ENCODE results near the gene SIAH3.

The SIAH3 gene

DNA sequence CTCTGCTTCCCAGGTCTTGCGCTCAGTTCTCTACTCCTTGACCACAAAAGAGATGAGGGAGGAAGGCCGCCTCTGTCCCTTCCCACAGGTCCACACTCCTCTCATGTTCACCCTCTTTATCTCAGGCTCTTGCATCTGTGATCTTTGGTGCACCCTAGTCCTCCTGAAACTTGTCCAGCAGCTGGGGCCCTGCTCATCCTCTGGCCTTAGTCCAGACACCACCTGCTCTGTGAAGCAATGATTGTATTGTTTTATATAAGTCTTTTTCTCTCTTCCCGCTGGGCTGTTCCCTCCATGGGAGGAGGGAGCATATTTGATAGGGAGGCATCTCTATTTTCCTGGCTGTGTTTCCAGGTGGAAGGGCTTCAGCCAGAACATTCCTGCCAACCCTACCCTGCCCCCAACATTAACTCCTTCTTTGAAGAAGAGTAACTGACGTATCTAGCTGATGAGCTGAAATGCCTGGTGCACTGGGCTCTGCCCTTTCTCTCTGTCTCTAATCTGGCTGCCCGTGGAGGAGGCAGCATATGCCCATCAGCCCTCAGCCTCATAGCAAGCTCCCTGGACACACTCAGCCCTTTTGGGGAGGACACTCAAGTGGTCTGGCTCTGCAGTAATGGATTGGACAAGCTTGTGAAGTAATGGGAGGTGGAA lies 38.2 kb upstream of the SIAH3 start:
- DNase-seq (ENCODE audit: low read depth), result no peak
- H3K4me3 ChIP-seq (replicated peaks; ENCODE audit: low read depth, low read length), result no peak overlapping the region
- no peak for TF ChIP-seq CTCF (IDR thresholded peaks at IDR 0.05; ENCODE audit: low read length, missing control alignments)

DNA sequence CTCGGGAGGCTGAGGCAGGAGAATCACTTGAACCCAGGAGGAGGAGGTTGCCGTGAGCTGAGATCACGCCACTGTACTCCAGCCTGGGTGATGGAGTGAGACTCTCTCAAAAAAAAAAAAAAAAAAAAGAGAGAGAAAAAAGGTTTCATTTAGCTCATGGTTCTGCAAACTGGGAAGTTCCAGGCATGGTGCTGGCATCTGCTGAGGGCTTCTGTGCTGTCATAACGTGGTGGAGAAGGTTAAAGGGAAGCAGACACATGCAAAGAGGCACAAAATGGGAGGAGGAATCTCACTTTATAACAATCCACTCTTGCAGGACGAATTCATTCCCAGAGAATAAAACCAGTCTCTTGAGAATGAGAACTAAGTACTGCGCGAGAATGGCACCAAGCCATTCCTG lies 34.9 kb upstream of the SIAH3 start:
- no peak for DNase-seq (ENCODE audit: low read depth)
- no peak for TF ChIP-seq CTCF (IDR thresholded peaks at IDR 0.05; ENCODE audit: low read length, missing control alignments)
- no peak overlapping the region for H3K4me3 ChIP-seq (replicated peaks; ENCODE audit: low read depth, low read length)

DNA sequence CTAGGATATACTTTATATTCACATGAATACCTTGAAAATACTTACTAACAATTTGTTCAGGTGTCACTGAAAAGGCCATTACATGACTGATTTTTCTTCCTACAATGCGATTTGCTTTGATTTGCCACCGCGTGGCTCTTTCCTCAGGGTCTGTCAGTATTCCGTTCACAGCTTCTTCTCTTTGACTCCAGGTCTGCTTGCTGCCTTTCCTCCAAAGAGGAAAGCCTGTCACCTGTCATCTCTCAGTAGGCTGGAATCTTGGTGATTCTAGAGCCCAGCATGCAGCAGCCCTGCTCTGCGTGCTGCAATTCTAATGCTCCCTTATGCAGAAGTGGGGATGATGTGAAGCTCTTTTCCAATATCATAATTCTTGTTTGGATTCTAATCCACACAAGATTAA lies 33.6 kb upstream of the SIAH3 start:
- no peak overlapping the region for H3K4me3 ChIP-seq (replicated peaks; ENCODE audit: low read depth, low read length)
- no peak for DNase-seq (ENCODE audit: low read depth)
- no peak for TF ChIP-seq CTCF (IDR thresholded peaks at IDR 0.05; ENCODE audit: low read length, missing control alignments)

DNA sequence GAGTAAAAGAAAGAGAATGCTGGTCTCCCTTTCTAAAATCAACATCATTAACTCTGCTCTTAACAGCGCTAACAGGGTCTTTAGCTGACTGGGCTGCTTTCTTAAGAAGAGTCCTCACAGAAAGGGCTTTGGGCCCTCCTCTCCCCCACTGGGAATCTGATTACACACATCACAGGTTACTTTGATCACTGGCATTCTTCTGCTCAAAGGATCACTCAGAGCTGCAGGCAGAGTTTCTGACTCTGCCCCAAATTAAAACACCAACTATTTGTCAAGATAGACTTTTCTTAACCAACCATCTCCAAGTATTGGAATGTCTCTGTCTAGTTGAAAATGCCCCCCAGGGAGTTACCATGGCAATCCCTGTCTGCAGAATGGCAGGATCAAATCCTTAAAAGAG lies 31.1 kb upstream of the SIAH3 start:
- DNase-seq (ENCODE audit: low read depth), result no peak
- H3K4me3 ChIP-seq (replicated peaks; ENCODE audit: low read depth, low read length), result no peak overlapping the region
- TF ChIP-seq CTCF (IDR thresholded peaks at IDR 0.05; ENCODE audit: low read length, missing control alignments), result no peak

DNA sequence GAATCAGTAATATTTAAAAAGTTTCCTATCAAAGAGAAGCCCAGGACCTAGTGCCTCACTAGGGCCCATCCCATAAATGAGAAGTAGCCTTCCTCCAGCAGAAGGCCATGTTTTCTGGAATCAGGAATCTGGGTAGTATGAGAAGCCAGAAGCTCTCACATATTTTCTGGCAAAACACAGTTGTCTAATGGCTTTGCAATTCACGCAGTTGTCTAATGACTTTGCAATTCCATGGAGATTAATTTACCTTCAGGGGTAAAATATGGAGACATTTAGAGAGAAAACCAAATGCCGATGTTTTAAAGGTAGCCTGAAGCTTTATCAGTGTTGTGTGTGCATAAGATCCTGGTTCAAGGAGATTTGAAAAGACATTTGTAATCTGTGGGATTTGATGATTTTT lies 29.8 kb upstream of the SIAH3 start:
- TF ChIP-seq CTCF (IDR thresholded peaks at IDR 0.05; ENCODE audit: low read length, missing control alignments), result no peak
- DNase-seq (ENCODE audit: low read depth), result no peak
- H3K4me3 ChIP-seq (replicated peaks; ENCODE audit: low read depth, low read length), result no peak overlapping the region

DNA sequence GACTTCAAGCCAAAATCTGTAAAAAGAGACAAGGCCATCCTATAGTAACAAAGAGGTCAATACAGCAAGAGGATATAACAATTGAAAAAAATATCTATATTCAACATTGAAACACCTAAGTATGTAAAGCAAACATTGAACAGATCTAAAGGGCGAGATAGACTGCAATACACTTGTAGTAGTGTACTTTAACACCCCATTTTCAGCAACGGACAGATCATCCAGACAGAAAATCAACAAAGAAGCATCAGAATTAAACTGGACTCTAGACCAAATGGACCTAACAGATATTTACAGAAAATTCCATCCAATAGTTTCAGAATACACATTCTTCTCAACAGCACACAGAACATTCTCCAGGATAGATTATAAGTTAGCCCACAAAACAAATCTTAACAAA lies 28.7 kb upstream of the SIAH3 start:
- TF ChIP-seq CTCF (IDR thresholded peaks at IDR 0.05; ENCODE audit: low read length, missing control alignments), result no peak
- no peak for DNase-seq (ENCODE audit: low read depth)
- no peak overlapping the region for H3K4me3 ChIP-seq (replicated peaks; ENCODE audit: low read depth, low read length)

DNA sequence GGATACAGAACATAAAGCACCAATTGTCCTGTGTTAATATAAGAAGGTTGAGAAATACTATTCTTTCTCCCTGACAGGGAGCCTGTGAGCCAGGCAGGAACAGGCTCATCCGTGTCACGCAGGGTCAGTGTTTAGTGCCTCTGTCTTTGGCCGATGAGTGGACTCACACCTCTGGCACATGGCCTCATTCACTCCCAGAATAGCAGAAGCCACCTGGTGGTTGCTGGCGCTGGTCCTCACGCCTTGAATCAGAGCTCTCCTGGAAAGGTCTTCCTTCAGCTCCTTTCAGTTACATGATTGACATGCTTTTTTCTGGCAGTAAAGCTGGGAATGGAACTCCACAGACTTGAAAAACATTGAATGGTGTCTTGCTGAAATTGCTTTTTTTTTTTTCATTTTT lies 28.1 kb upstream of the SIAH3 start:
- no peak for DNase-seq (ENCODE audit: low read depth)
- TF ChIP-seq CTCF (IDR thresholded peaks at IDR 0.05; ENCODE audit: low read length, missing control alignments), result peak; percentile 13
- H3K4me3 ChIP-seq (replicated peaks; ENCODE audit: low read depth, low read length), result no peak overlapping the region
